Measurements from ENCODE around the gene ZNF460.

Gene ZNF460

DNA sequence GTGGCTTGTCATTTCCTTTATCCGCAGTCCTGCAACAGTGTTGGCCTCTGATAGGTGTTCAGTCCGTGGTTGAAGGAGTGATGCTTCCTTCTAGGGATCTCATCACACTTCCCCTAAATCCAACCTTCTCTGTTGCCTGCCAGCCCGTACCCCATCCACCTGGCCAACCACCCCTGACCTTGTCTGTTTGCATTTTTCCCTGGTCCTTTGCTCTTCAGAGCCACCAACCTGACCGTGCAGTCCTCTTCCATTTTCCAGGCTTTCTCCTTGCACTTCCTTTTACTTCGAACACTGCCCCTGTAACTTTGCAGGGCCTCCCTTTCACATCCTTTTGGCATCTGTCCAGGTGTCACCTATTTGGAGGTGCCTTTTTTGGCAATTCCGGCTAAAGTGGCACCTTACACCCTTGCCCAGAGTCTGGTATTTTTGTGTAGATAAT lies 696 bp downstream of the ZNF460 start:
- no peak for DNase-seq

DNA sequence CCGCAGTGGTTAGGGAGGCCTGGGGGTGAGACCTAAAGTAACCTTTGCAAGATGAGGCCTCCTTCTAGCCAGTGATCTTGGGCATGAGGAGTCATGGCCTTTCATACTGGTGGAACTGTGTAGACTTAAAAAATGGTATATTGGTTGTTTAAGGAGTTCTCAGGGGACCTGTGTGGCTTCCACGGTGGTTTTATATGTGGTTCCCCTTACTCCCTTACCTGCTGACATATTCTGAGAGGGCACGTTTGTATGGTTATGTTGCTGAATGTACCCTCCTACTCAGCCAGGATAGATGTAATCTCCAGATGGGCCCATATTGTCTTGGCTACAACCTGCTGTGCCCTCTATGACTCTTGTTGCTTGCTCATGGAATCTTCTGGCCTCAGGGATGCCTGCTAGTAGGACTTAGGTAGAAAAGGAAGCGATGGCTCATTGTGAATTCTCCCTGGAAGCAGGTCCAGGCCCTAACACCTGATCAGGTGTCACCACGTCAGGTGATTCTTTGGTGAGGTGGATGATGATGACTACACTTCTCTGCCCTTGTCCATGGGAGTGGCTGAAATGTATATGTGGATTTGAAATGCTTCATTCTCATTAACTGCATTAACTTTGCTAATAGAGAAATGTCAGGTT lies 1.8 kb downstream of the ZNF460 start:
- no peak for DNase-seq

DNA sequence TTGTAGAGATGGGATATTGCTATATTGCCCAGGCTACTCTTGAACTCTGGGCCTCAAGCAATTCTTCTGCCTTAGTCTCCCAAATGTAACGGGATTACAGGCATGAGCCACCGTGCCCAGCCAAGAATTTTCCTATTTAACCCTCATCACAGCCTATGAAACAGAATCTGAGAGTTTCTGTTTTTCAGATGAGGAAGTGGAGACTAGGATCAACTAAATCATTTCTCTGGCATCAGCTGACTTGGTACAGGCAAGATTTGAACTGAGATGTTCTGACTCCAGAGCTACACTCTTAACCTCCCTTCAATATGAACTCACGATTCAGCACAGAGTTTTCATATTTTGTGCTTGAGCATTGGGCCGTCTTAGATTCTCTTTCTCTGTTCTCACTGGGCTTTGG lies 8.1 kb downstream of the ZNF460 start:
- DNase-seq = no peak

DNA sequence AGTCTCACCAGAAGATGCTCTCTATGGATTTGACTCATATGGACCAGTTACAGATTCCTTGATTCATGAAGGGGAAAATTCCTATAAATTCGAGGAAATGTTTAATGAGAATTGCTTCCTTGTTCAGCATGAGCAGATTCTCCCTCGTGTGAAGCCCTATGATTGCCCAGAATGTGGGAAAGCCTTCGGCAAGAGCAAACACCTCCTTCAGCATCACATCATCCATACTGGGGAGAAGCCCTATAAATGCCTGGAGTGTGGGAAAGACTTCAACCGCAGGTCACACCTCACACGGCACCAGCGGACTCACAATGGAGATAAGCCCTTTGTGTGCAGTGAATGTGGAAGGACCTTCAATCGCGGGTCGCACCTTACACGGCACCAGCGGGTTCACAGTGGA lies 10.7 kb downstream of the ZNF460 start:
- DNase-seq = no peak

DNA sequence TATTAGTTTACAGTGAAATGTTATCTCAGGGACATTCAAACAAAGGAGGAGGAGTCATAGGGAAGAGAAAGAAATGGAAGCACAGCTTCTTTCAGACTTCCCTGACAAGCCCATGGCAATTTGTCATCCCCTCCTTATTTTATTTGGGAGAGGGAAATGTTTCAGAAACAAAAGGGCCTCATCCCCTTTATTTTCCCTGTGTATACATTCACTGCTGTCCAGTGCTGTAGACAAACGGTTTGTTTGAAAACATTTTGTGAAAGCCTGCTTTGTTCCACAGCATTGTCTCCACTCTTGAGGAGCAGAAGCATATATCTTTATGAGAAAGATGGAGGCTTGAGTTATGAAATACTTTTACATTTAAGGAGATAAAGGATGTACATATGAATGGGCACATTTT lies 12.3 kb downstream of the ZNF460 start:
- DNase-seq = no peak

DNA sequence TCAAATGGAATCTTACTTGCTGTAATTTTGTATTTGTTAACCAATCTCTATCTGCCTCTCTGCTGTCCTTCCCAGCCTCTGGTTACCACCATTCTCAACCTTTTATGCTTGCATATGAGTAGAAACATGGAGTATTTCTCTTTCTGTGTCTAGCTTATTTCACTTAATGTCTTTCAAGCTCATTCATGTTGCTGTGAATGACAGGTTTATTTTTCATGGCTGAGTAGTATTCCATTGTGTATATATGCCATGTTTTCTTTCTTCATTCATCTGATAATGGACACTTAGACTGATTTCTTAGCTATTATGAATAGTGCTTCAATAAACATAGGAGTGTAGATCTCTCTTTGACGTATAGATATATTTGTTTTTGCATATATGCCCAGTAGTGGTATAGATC lies 13.4 kb downstream of the ZNF460 start:
- DNase-seq = no peak

DNA sequence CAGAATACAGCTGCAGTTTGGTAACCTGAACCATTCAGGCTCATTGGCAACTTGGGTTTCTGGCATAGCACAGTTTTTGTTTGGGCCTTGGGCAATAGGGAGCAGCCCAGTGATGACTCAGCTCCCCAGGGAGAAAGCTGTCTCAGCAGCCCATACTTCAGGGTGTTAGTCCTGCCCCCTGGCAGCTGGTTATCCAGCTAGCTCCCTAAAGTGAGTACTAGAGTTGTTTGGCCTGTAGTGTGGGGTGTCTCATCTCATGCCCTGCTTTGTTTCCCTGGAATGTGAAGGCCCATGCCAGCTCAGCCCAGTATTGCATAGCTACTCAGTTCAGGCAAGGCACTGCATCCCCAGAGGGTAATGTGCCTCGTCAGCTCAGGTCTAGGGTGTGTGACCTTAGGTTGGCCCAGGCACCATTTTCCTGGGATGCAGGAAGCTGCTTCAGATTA lies 21.8 kb downstream of the ZNF460 start:
- DNase-seq = no peak

DNA sequence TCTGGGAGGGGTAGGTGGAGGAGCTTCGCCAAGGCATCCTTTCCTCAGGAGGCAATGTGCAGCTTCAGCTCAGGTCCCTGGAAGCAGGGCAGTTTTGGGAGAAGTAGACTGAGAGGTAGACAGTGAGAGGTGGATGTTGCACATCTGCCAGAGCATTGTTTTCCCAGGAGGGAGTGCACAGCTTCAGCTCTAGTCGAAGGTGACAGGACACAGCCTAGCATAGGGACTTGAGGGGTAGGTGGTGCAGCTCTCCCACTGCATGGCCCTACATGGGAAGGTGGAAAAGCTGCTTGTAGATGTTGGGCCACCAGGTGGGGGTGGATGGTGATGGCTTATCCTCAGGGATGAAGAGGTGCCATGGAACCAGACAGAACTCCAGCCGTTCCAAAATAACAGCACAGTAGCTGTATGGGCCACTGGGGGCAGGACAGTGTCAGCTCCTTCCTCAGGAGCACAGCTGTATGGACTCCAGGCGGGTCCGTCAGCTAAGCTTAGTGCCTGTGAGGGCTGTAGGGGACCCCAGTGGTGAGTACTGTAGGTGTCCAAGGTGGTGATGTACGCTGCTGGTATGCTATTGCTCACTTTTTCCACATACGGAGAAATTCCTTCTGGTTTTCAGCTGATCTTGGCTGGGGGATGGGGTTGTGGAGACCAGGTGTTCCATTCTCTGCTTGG lies 22.6 kb downstream of the ZNF460 start:
- DNase-seq = no peak

DNA sequence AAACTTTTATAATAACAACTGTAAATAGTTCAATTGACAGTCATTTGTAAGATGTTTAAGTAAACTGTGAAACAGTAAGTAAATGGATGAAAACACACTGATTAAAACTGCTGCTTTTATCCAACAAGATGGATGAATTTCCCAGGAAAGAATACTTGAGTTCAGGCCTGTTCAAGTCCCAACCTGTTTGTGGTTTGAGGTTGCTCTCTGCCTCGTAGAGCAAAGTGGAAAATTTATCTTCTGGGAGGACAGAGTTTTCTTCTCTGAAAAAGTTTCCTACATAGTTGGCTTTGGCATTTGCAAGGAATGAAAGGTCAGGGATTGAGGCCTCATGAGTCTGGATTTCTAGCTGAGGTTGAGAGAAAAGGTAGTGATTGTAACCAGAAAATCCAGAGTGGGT lies 24.8 kb downstream of the ZNF460 start:
- DNase-seq = no peak

DNA sequence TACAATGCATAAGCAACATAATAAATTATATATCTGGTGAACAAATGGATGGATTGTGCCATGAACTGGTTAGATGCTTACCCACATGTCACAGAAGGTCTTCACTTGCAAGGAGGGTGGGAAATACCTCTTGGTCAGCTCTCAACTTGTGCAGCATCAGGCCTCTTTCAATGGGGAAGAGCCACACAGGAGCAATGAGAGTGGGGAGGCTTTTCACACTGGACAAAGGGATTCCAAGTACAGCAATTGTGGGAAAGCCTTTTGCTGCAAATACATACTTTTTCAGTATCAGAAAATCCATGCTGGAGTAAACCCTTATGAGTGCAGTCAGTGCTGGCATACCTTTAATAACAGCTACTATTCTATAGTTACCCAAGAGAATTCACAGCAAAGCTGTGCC lies 28.2 kb downstream of the ZNF460 start:
- DNase-seq = no peak

DNA sequence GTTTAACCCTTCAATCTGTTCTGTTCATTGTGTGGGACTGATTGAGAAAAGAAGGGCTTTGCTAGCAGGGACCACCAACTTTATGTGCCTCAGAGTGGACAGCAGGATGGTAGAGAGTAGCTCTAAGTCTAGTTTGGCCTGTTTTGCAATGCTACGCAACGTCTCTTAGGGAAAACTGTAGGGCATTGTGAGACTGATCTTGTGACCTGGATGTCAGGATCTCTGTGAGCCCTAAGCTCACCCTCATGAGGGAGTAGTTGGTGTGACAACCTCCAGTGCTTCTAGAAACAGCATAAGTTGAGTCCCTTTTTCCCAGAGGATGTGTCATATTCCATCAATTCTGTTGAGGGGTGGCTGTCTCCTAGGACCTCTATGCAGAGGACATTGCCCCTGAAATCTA lies 30.5 kb downstream of the ZNF460 start:
- no peak for DNase-seq

DNA sequence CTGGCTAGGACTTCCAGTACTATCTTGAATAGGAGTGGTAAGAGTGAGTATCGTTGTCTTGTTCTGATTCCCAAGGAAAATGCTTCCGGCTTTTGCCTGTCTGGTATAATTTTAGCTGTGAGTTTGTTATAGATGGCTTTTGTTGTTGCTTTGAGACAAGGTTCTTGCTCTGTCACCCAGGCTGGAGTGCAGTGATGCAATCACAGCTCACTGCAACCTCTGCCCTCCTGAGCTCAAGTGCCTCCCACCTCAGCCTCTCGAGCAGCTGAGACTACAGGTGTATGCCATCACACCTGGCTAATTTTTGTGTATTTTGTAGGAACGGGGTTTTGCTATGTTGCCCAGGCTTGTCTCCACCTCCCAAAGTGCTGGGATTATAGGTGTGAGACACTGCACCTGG lies 33.9 kb downstream of the ZNF460 start:
- DNase-seq = no peak

DNA sequence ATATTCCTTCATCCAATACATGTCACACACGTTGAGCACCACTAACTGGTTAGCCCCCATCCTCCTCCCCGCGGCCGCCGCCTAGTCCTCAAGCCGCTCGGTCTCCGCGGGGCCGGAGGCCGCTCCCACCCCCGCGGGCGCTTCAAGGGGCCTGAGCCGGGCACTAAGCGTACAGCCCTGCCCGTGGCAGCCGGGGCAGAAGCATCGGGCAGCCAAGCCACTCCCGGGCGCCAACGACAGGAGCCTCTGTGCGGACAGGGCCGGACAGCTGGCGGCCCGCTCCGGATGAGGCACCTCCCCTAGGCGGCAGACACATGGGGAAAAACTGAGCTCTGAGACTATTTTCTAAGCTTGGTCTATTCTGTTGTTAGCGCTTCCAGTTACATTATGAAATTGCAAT lies 37.2 kb downstream of the ZNF460 start:
- DNase-seq = no peak

DNA sequence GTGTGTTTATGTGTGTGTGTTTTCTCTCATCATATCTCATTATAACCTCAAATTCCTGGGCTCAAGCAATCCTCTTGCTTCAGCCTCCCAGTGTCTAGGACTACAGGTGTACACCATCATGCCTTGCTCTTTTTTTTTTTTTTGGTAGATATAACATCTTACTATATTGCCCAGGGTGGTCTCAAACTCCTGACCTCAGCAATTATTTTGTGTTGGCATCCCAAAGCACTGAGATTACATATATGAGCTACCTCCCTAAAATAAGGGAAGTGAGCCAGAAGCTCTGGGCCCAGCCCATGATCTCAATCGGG lies 39.5 kb downstream of the ZNF460 start:
- no peak for DNase-seq

DNA sequence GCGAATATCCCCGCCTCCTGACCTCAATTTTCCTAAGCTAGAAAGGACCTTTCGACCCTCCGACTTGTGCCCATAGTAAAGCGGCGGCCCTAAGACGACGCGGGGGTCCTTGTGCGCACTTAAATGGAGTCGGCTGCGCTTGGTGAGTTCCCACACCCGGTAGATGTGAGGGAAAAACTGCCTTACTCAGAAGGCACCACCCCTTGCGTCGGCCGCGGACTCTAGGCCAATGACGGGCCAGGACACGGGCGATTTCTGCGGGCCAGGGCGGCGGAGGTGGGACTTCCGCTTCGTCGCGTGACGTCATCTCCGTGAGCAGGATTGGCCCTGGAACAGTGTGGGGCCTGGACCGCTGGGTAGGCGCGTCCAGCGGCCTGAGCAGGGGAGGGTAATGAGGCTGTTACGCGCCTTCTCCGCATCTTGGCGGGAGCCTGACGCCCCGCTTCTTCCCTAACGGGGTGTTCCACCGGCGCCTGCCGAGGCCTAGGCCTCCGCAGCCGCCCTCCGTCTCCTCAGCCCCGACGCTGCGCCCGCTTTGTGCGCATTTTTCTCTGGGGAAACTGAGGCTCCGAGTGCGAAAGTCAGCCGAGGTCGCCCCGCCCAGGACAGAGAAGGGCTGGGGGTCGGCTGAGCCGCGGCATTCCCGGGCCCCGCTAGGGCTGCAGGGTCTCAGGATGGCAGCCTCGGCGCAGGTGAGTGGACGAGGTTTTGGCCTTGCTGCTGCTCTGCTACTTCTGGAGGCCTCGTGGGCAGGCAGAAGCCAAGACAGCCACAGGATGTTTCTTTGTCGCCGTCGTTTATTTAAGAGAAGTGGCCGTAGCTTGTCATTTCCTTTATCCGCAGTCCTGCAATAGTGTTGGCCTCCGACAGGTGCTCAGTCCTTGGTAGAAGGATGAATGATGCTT lies 40.1 kb downstream of the ZNF460 start, which contains the start of gene ZNF543:
ZNF543 (plus strand) TSS at position 293 of the 905 bp plus-strand sequence; CDS start at position 675, 382 bp downstream.
- DNase-seq = peak; percentile 79

DNA sequence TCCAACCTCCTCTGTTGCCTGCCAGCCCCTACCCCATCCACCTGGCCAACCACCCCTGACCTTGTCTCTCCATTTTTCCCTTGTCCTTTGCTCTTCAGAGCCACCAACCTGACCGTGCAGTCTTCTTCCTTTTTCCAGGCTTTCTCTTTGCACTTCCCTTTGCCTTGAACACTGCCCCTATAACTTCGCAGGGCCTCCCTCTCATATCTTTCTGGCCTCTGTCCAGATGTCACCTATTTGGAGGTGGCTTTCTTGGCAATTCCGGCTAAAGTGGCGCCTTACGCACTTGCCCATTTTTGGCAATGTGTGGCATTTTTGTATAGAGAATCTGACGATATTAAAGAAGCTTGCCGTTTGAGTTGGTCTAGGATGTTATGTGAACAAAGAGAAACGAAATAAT lies 40.8 kb downstream of the ZNF460 start:
- DNase-seq = no peak

DNA sequence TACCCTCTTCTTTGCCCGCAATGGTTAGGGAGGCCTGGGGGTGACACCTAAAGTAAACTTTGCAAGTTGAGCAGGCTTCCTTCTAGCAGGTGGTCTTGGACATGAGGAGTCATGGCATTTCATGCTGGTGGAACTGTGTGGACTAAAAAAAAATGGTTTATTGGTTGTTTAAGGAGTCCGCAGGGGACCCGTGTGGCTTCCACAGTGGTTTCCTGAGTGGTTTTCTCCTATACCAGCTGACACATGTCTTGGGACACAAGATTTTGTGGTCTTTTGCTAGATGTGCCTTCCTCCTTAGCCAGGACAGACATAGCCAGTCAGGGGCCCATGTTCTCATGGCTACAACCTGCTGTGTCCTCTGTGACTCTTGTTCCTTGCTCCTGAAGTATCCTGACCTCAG lies 41.5 kb downstream of the ZNF460 start:
- DNase-seq = no peak

DNA sequence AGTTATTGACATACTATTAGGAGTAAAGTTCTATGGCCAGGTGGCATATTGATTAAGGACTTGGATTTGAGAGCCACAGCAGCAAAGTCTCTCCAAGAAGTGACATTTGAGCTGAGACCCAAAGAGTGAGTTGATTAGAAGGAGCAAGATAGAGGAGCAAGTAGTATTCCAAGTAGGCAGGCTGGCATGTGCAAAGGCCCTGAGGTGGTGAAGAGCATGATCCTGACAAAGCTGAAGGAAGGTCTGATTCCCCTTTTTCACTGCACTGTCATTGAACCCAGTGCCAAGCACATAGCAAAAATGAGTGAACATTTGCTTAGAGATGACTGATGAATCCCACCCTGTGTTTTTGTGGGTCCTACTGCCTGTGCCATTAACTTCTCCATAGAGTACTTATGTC lies 44.7 kb downstream of the ZNF460 start:
- DNase-seq = no peak

DNA sequence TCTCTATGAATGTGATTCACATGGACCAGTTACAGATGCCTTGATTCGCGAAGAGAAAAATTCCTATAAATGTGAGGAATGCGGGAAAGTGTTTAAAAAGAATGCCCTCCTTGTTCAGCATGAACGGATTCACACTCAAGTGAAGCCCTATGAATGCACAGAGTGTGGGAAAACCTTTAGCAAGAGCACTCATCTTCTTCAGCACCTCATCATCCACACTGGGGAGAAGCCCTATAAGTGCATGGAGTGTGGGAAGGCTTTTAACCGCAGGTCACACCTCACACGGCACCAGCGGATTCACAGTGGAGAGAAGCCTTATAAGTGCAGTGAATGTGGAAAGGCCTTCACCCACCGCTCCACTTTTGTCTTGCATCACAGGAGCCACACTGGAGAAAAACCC lies 47.7 kb downstream of the ZNF460 start:
- DNase-seq = no peak

DNA sequence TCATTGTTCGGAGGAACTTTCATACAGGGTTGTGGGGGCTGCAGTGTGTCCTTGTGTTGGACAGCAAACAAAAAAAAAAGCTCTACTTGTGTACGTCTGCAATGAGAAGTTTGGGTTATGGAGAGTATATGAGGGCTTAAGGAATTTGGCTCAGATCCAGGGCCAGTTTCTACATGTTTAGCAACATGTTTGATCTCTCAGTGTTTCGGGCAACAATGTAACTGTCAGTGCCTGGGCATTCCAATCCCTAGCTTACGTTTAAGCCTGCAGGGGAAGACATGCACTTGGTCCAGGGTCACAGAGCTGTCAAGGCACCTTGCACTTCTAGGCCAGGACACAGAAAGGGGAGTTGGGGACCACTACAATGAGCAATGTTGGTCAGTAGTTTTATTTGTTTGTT lies 53.9 kb downstream of the ZNF460 start:
- DNase-seq = no peak

DNA sequence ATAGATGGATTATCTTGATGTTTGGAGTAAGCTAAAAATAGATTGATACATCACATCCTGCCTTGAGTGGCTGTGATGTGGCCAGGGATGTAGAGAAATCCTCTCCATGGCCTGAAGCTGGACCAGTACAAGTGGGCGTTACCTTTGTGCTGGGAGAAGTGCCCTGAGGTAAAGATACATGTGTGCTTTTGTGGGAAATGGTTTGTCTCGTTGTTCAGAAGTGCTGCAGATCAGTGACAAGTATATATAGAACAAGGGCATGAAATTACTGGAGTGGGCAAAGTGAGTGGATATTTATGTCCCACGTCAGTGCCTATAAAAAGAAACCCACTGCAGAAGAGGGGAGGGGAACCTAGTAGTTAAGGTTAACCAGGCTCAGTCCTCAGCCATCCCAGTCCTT lies 58.6 kb downstream of the ZNF460 start:
- no peak for DNase-seq

DNA sequence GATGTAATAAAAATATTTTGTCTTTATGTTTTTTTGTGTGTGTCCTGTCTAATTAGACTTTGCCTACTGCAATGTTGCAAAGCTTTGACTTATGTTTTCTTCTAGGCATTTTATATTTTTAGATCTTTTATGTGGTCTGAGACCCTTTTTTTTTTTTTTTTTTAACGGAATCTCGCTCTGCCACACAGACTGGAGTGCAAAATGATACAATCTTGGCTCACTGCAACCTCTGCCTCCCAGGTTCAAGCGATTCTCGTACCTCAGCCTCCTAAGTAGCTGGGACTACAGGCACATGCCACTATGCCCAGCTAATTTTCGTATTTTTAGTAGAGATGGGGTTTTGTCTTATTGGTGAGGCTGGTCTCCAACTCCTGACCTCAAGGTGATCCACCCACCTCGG lies 62.3 kb downstream of the ZNF460 start:
- no peak for DNase-seq
